Activated CD8-positive, alpha-beta T cell treated with anti-CD3 and anti-CD28 coated beads for 36 hours (primary cell): ENCODE results near the gene HS3ST2. TPM values are rescaled to one million over a fixed set of nuclear protein-coding genes. Genes with fewer than 3 reads are reported as not detected.

Experiments used
- ATAC-seq: fragments of 200-7000 bp; cut with Tn5 transposase; one replicate; pipeline ENCODE4 v1.10.0; 2021; ENCODE audit warnings: mild to moderate bottlenecking, moderate library complexity
- CTCF ChIA-PET: fragments of 350-600 bp; sonication (Branson Sonifier 250); formaldehyde crosslinking; loops from one replicate; lab custom pipeline; 2021; ENCODE audit warnings: antibody characterized with exemption; lab: Charles Lee
- POLR2A ChIA-PET: fragments of 350-600 bp; sonication (Branson Sonifier 250); formaldehyde crosslinking; loops from one replicate; lab custom pipeline; 2021; ENCODE audit warnings: antibody characterized with exemption; lab: Charles Lee
- DNase-seq: peaks from one replicate; pipeline ENCODE4 v3.0.0-alpha.2; 2020
- H3K27ac Mint-ChIP-seq: one replicate; pipeline ENCODE4 v1.8.0; 2021; ENCODE audit warnings: mild to moderate bottlenecking, mixed read lengths
- H3K27me3 Mint-ChIP-seq: one replicate; pipeline ENCODE4 v1.8.0; 2021; ENCODE audit warnings: mixed read lengths
- H3K36me3 Mint-ChIP-seq: one replicate; pipeline ENCODE4 v1.8.0; 2021; ENCODE audit warnings: low read depth, mixed read lengths
- H3K4me1 Mint-ChIP-seq: one replicate; pipeline ENCODE4 v1.8.0; 2021; ENCODE audit warnings: low read depth, mixed read lengths
- H3K4me3 Mint-ChIP-seq: one replicate; pipeline ENCODE4 v1.8.0; 2021; ENCODE audit warnings: mild to moderate bottlenecking, moderate library complexity, mixed read lengths
- H3K9me3 Mint-ChIP-seq: one replicate; pipeline ENCODE4 v1.8.0; 2021; ENCODE audit warnings: mixed read lengths
- CTCF ChIP-seq: fragments of 200-600 bp; IDR thresholded peaks from one replicate; pipeline ENCODE4 v1.8.0; 2022; ENCODE audit warnings: antibody characterized with exemption, mild to moderate bottlenecking
- intact Hi-C: fragments of 100-400 bp; cut with micrococcal nuclease; formaldehyde crosslinking; loops from one replicate; pipeline ENCODE4 v1.10.0; 2022
- total RNA-seq, 2 experiments: library from RNA; stranded (reverse); gene quantifications; one replicate each; pipeline ENCODE4 v1.2.3, GENCODE V29; 2021

Gene HS3ST2
- total RNA-seq, 2 experiments from 2014 or later, result not detected

- H3K9me3 Mint-ChIP-seq, result no peaks in the 10 kb centered on the region
- no peaks in the 10 kb centered on the region for H3K36me3 Mint-ChIP-seq
- H3K4me1 Mint-ChIP-seq, result no peaks in the 10 kb centered on the region
- ChIA-PET POLR2A (no interaction called here), CTCF (no interaction called here)
- ATAC-seq, result no peak
- intact Hi-C loops, result no loop called here
- H3K27ac Mint-ChIP-seq, result no peak overlapping the region
- no peak for TF ChIP-seq CTCF
- H3K4me3 Mint-ChIP-seq, result no peak overlapping the region
- H3K27me3 Mint-ChIP-seq, result peaks cover 21% of the 10 kb centered on the region
- no peak for DNase-seq
These were observed 115.5 kb downstream of the HS3ST2 start for GRCh38 chr16:22929461-22929860.

DNA sequence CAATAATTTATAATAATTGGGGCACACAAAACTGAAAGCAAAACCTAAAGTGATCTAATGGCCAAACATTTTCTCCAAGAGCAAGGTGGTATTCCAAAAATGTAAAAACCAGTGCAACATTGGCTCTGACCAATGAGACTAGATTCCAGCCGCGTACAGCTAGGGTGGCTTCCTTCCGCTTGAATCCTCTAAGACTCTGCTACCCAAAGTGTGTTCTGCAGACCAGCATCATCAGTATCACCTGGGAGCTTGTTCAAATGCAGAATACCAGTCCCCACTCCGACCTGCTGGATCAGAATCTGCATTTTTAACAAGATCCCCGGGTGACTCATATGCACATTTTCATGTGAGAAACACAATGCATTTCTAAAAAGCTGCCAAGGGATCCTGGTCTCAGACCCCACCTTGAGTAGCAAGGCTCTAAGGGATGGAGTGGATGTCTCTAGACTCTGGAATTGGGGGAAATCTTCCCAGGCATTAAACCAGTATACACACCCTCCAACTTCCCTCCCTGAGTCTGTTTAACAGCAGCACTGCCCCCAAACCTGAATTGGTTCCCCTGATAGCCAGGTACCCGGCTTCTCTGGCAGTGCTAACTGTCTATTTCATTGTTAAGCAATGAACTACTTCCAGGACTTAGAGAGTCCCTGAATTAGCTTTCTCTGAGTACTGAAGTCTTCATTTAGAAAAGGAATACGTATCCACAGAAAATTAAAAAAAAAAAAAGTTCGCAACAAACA is 118.2 kb downstream of the HS3ST2 start:
- intact Hi-C loops, result no loop called here
- POLR2A ChIA-PET, result no interaction called here
- H3K27ac Mint-ChIP-seq, result no peak overlapping the region
- no peaks in the 10 kb centered on the region for H3K4me1 Mint-ChIP-seq
- peaks cover 24% of the 10 kb centered on the region for H3K27me3 Mint-ChIP-seq
- no peak for DNase-seq
- no peak overlapping the region for H3K4me3 Mint-ChIP-seq
- no peak for ATAC-seq
- H3K36me3 Mint-ChIP-seq, result no peaks in the 10 kb centered on the region
- TF ChIP-seq CTCF, result no peak
- CTCF ChIA-PET, result no interaction called here
- no peaks in the 10 kb centered on the region for H3K9me3 Mint-ChIP-seq

GRCh38 chr16:22933173-22933572 is 119.2 kb downstream of the HS3ST2 start:
- CTCF ChIA-PET, result interaction anchor here (1.8 kb wide), 1 partner anchor 15 kb away, joined by 4 read pairs; no protein-coding TSS in a partner anchor
- POLR2A ChIA-PET, result no interaction called here
- no peak for TF ChIP-seq CTCF
- H3K4me3 Mint-ChIP-seq, result no peak overlapping the region
- H3K27ac Mint-ChIP-seq, result no peak overlapping the region
- peaks cover 20% of the 10 kb centered on the region for H3K27me3 Mint-ChIP-seq
- H3K9me3 Mint-ChIP-seq, result no peaks in the 10 kb centered on the region
- ATAC-seq (no peak), DNase-seq (no peak)
- intact Hi-C loops, result no loop called here
- H3K36me3 Mint-ChIP-seq, result no peaks in the 10 kb centered on the region
- H3K4me1 Mint-ChIP-seq, result no peaks in the 10 kb centered on the region

DNA sequence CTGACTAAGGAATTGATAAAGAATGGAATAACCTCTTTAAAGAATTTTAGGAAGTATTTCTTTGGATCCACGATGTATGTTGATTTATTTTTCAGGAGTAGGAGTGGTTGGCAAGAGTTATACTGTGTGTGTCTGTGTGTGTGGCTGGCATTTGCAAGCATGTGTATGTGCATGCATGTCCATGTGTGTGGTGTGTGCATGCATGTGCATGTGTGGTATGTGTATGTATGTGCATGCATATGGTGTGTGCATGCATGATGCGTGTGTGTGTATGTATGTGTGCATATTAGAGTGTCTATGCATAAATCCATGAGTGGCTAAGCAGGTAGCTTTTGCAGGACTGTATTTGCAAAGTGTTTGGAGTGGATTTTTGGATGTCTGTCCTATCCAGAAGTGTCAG is 120.8 kb downstream of the HS3ST2 start:
- Mint-ChIP-seq H3K4me3 (no peak overlapping the region), H3K36me3 (no peaks in the 10 kb centered on the region), H3K9me3 (no peaks in the 10 kb centered on the region), H3K27me3 (peaks cover 21% of the 10 kb centered on the region), H3K4me1 (no peaks in the 10 kb centered on the region), H3K27ac (no peak overlapping the region)
- ChIA-PET CTCF (no interaction called here), POLR2A (no interaction called here)
- DNase-seq (no peak), ATAC-seq (no peak)
- intact Hi-C loops, result no loop called here
- TF ChIP-seq CTCF, result no peak

DNA sequence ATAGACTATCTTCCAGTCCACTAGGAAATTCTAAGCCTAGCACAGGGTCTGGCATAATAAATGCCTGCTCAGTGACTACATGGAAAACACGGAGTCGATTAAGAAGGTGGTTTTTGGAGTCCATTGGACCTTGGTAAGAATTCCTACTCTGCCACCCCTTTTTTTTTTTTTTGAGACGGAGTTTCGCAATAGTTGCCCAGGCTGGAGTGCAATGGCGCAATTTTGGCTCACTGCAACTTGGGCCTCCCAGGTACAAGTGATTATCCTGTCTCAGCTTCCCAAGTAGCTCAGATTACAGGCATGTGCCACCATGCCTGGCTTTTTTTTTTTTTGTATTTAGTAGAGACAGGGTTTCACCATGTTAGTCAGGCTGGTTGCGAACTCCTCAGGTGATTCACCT is 123.2 kb downstream of the HS3ST2 start:
- DNase-seq, result no peak
- intact Hi-C loops, result no loop called here
- Mint-ChIP-seq H3K4me1 (no peaks in the 10 kb centered on the region), H3K27ac (no peak overlapping the region), H3K9me3 (no peaks in the 10 kb centered on the region), H3K36me3 (no peaks in the 10 kb centered on the region), H3K27me3 (peaks cover 22% of the 10 kb centered on the region), H3K4me3 (no peak overlapping the region)
- ChIA-PET CTCF (no interaction called here), POLR2A (interaction anchor here (0.6 kb wide), 1 partner anchor 1603 kb away, joined by 4 read pairs; no protein-coding TSS in a partner anchor)
- no peak for ATAC-seq
- TF ChIP-seq CTCF, result no peak
